Mucosa of descending colon (tissue), 3 donors: Measurements from ENCODE around the gene CYP26A1. TPM values are rescaled to one million over a fixed set of nuclear protein-coding genes. Genes with fewer than 3 reads are reported as not detected.

ENCODE experiments used
- ATAC-seq: fragments of 200-7000 bp; cut with Tn5 transposase; one replicate; pipeline ENCODE4 v1.9.1; 2020; ENCODE audit warnings: mild to moderate bottlenecking, moderate library complexity
- DNase-seq, 3 donors: peaks; one replicate each; pipeline ENCODE4 v3.0.0-alpha.2; 2020
- H3K36me3 ChIP-seq: fragments of 200-600 bp; one replicate; pipeline ENCODE4 v1.8.0; 2021; ENCODE audit warnings: low read depth, mild to moderate bottlenecking
- H3K4me1 ChIP-seq: fragments of 200-600 bp; one replicate; pipeline ENCODE4 v1.8.0; 2021; ENCODE audit warnings: low read depth, mild to moderate bottlenecking
- H3K4me3 ChIP-seq: fragments of 200-600 bp; one replicate; pipeline ENCODE4 v1.8.0; 2021; ENCODE audit warnings: mild to moderate bottlenecking
- H3K9me3 ChIP-seq: fragments of 200-600 bp; one replicate; pipeline ENCODE4 v1.8.0; 2021; ENCODE audit warnings: mild to moderate bottlenecking
- intact Hi-C, 2 donors: fragments of 100-400 bp; cut with DNase I in 1 of 2; cut with micrococcal nuclease in 1 of 2; formaldehyde crosslinking; loops; one replicate each; pipeline versions ENCODE4 v1.11.0 to v1.11.1; 2022; cut with DNase I, micrococcal nuclease
- total RNA-seq, 3 donors: library from RNA; stranded (reverse); fragmentation: NEBNext Ultra II Directional in 2 of 3; extraction: Animal tissue kit (Norgen Biotek cat#: 25700) in 2 of 3; gene quantifications; one replicate each; pipeline versions ENCODE4 v1.2.1 to v1.2.4, GENCODE V29; 2021 to 2023
- TF ChIP-seq, protein P1 (sequence below): fragments of 200-600 bp; IDR thresholded peaks from one replicate; pipeline ENCODE4 v1.8.0; 2022; ENCODE audit warnings: antibody characterized with exemption, mild to moderate bottlenecking
- donor health status: DM: no; HTN: no; CAD: no; lungs with moderate emphysema.
- donor health status: DM: no; HTN: no; CAD: no.
- donor health status: DM: no; HTN: yes; CAD: no.

The CYP26A1 gene
- total RNA-seq, 3 donors from 2014 or later = not detected

DNA sequence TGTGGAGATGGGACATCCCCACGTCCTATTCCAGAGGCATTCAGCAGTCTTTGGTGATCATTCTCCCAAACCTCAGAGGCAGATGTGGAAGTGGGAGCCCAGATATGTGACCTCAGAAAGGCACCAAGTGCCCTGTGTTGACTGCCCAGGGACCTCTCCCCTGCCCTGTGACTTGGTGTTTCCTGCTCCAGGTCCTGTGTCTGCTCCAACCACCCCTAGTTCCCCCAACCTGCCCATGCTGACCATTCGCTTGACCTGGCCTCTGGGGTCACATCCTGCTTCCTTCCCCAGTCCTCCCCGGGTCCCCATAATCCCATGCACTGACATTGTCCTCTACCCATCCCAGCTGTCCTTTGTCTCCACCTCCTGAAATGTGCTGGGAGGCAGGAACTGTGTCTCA lies 7.6 kb downstream of the CYP26A1 start:
- TF ChIP-seq, protein P1, sequence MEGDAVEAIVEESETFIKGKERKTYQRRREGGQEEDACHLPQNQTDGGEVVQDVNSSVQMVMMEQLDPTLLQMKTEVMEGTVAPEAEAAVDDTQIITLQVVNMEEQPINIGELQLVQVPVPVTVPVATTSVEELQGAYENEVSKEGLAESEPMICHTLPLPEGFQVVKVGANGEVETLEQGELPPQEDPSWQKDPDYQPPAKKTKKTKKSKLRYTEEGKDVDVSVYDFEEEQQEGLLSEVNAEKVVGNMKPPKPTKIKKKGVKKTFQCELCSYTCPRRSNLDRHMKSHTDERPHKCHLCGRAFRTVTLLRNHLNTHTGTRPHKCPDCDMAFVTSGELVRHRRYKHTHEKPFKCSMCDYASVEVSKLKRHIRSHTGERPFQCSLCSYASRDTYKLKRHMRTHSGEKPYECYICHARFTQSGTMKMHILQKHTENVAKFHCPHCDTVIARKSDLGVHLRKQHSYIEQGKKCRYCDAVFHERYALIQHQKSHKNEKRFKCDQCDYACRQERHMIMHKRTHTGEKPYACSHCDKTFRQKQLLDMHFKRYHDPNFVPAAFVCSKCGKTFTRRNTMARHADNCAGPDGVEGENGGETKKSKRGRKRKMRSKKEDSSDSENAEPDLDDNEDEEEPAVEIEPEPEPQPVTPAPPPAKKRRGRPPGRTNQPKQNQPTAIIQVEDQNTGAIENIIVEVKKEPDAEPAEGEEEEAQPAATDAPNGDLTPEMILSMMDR = no peak
- intact Hi-C loops = loop anchor here in 1 of 2 donors (10.0 kb wide), 1 partner anchor 423 kb away; no protein-coding TSS in a partner anchor
- Histone ChIP-seq H3K36me3 (no peaks in the 10 kb centered on the region), H3K4me1 (no peaks in the 10 kb centered on the region), H3K4me3 (no peak overlapping the region), H3K9me3 (no peaks in the 10 kb centered on the region)
- ATAC-seq = no peak
- no peak for DNase-seq

DNA sequence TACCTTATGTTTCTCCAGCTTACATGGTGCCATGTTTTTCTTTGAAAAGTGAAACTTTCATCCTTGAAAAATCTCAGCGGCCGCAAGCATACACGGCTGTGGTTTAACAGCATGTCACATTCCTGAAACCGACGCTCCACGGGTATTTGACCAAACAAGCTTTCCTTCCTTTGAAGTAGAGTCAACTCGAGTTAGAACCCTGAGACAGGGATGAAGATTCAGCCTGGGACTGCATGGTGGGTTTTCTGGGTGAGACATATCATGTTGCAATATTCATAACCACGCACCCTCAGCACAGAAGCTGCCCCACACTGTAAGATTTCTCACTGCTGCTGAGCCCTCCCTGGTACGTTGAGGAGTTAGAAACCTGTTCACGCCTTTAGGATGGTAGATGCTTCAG lies 8.1 kb downstream of the CYP26A1 start:
- TF ChIP-seq, protein P1 = no peak
- Histone ChIP-seq H3K9me3 (no peaks in the 10 kb centered on the region), H3K4me3 (no peak overlapping the region), H3K36me3 (no peaks in the 10 kb centered on the region), H3K4me1 (no peaks in the 10 kb centered on the region)
- DNase-seq = no peak
- ATAC-seq = no peak
- intact Hi-C loops = loop anchor here in 1 of 2 donors (10.0 kb wide), 1 partner anchor 423 kb away; no protein-coding TSS in a partner anchor

DNA sequence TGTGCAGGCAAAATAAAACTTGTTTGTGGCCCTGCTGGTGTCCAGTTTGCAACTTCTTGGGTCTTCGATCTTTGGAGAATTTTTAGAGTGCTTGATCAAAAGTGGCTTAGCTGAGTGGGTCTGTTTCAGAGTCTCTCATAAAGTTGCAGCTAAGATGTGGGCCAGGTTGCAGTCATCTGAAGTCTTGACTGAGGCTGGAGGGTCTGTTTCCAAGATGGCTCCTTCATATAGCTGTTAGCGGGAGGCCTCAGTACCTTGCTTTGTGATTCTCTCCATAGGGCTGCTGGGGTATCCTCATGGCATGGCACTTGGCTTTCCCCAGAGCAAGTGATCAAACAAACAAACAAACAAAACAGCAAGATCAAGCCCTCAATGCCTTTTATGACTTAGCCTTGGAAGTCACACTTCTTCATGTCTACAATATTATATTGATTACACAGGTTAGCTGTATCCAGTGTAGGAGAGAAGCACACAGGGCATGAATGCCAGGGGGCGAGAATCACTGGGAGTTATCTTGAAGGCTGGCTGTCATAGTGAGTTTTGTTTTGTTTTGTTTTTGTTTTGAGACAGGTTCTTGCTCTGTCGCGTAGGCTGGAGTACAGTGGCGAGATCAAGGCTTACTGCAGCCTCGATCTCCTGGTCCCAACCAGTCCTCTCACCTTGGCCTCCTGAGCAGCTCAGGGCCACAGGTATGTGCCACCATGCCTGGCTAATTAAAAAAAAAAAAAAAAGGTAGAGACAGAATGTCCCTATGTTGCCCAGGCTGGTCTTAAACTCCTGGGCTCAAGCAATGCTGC lies 10.2 kb downstream of the CYP26A1 start:
- no peak for DNase-seq
- intact Hi-C loops = loop anchor here in 1 of 2 donors (10.0 kb wide), 1 partner anchor 421 kb away; no protein-coding TSS in a partner anchor

DNA sequence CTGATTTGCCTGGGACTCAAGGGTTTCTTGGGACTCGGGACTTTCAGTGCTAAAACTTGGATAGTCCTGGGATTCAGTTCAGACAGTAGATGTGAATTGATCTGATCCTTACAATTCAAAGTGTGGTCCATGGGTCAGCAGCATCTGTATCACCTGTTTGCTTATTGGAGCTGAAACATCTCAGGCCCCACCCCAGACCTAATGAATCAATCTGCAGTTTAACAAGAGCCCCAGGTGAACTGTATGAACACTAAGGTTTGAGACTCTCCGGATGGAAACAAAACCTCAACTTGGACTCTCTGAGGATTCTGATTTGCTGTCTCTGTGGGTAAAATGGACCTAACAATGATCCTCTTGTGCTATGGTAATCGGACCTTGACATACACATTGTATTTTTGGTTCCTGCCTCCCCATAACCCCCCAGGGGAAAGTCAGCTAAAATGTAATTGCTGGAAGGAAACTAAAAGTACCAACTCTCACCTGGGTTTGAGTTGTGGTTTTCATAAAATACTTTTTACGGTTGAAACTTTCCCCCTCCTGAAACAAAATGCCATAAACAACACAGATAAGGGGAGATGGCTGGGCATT lies 11.7 kb downstream of the CYP26A1 start:
- intact Hi-C loops = loop anchor here in 1 of 2 donors (10.0 kb wide), 1 partner anchor 419 kb away; no protein-coding TSS in a partner anchor
- H3K36me3 ChIP-seq = no peaks in the 10 kb centered on the region
- DNase-seq = no peak
- no peak for ATAC-seq
- TF ChIP-seq, protein P1 = no peak
- H3K4me3 ChIP-seq = no peak overlapping the region
- H3K4me1 ChIP-seq = no peaks in the 10 kb centered on the region
- no peaks in the 10 kb centered on the region for H3K9me3 ChIP-seq

More for the DNA sequence above, 10.2 kb downstream of the CYP26A1 start:
- Histone ChIP-seq H3K9me3 (no peaks in the 10 kb centered on the region), H3K4me3 (no peak overlapping the region), H3K4me1 (no peaks in the 10 kb centered on the region), H3K36me3 (no peaks in the 10 kb centered on the region)
- ATAC-seq = no peak
- TF ChIP-seq, protein P1 = no peak

DNA sequence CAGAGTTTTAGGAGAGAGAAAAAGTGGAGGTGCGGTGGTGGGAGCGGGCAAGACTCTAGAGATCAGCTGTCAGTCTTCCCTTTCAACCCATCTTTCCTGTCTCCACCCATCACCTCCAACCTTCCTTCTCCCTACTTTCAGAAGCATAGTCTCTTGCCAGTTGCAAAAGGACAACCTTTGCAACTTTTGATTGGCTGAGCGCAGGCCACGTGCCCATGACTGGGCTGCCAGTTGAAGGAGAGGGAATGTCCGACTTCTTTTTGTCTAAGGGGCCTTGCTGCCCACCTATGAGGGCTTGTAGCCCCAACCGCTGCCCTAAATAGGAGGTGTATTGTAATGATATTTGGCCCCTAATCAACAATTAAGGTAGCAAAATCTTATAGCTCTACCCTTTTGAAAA lies 12.6 kb downstream of the CYP26A1 start:
- H3K4me3 ChIP-seq = no peak overlapping the region
- no peak for DNase-seq
- no peaks in the 10 kb centered on the region for H3K36me3 ChIP-seq
- ATAC-seq = no peak
- H3K4me1 ChIP-seq = no peaks in the 10 kb centered on the region
- H3K9me3 ChIP-seq = no peaks in the 10 kb centered on the region
- intact Hi-C loops = loop anchor here in 1 of 2 donors (10.0 kb wide), 1 partner anchor 419 kb away; no protein-coding TSS in a partner anchor
- TF ChIP-seq, protein P1 = no peak
